HG03575 (cell line): Measurements from ENCODE around the gene SPATS2L.

Source experiments
- ATAC-seq: cut with Tn5 transposase; IDR thresholded peaks from one replicate; pipeline ENCODE4 v1.9.1; 2021; ENCODE audit not compliant: unreplicated experiment, insufficient number of reproducible peaks, low FRiP score; ENCODE audit errors: extremely low read depth

The SPATS2L gene

GRCh38 chr2:200471324-200471848 lies 164.9 kb downstream of the SPATS2L start:
- ATAC-seq: peak; percentile 78

DNA sequence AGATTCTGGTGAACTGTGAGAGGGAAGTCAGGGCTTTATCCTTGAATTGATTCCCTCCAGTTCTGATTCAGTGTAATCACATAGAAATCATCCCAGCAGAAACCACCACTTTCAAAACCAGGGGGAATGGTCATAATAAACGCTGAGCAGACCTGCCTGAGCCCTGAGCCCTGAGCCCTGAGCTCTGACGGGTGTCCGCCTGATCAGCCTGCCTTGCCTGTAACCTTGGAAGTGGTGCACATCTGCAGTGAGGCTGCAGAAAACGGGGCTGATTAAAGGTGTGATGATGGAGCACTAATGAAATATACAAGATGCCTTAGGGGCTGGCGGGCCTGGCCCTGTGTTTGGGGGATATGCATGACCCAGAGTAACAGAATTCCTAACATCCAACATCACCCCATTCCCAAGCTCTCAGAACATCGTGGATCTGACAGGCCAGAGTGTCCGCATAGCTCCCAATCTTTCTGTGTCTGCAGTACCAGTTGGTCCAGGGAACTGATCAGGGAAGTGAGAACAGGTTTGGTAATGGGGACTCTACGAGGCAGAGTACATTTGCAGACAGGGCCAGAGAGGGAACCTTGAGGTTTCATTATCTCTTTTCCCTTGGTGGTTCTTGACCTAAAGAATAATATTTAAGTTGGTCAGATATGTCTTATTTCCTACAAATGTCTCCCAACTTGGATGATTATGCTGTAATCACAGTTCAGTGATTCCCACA lies 165.6 kb downstream of the SPATS2L start:
- ATAC-seq: no peak

DNA sequence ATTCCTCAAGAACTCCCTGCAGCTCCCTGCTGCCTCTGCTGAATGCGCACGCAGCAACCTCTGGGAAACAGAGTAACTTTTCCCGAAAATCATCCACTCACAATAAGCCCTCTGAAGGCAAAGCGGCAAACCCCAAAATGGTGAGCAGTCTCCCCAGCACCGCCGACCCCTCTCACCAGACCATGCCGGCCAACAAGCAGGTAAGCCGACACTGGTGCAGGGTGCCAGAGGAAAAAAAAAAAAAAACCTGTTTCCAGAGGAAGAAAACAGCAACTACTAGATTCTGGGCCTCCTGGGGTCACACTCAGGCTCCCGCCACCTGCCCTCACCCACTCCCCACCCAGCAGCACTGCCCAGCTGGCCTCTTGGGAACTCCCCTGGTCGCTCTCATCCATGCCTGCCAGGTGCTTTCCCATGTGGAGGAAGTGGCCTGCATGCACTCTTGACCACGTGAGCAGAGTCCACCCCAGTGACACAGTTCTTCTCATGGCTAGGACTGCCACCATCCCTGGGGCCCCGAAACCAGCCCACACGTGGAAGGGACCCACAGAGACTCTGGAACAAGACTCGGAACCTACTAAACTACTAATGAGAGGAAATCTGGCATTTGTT lies 166.5 kb downstream of the SPATS2L start:
- no peak for ATAC-seq

GRCh38 chr2:200475795-200476194 lies 169.3 kb downstream of the SPATS2L start:
- ATAC-seq: no peak

DNA sequence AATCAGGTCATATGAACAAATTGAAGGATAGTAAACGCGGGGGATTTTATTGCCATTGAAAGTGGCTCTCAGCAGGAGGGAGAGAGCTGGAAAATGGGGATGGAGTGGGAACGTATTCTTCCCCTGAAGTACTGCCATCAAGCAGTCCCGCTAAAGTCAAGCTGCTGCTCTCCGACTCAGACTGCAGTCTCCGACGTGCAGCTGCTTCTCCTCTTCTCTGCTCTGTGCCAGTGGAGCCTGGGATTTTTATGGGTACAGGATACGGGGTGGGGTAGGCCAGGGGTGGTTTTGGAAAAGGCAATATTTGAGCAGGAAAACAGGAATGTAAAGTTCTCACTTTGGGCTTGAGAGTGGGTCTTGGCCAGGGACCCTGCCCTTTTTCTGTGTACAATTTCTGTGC lies 170.3 kb downstream of the SPATS2L start:
- ATAC-seq: no peak

- no peak for ATAC-seq
These were observed 171.2 kb downstream of the SPATS2L start for GRCh38 chr2:200477667-200478131.

GRCh38 chr2:200479692-200480265 lies 173.3 kb downstream of the SPATS2L start:
- ATAC-seq: no peak

GRCh38 chr2:200482194-200482593 lies 175.7 kb downstream of the SPATS2L start:
- ATAC-seq: no peak

- no peak for ATAC-seq
These were observed 177.3 kb downstream of the SPATS2L start for GRCh38 chr2:200483729-200484198.

GRCh38 chr2:200484934-200485333 lies 178.4 kb downstream of the SPATS2L start:
- ATAC-seq: no peak

DNA sequence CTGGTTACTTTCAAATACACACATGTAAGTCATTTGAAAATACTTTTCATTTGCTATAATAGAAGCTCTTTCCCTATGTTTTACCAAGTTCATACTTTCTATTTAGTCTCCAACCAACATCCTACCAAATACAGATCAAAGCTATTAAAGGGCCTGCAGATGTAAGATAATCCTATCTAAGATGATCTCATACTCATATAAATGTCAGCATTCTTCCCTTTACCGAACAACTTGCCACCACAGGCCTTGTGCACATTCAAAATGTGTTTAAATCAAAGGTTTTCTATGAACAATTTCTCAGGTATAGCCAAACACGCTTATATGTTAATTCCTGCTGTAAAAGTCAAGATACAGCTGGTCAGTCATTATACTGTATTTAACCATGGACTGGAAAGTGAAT lies 180.0 kb downstream of the SPATS2L start:
- ATAC-seq: no peak

DNA sequence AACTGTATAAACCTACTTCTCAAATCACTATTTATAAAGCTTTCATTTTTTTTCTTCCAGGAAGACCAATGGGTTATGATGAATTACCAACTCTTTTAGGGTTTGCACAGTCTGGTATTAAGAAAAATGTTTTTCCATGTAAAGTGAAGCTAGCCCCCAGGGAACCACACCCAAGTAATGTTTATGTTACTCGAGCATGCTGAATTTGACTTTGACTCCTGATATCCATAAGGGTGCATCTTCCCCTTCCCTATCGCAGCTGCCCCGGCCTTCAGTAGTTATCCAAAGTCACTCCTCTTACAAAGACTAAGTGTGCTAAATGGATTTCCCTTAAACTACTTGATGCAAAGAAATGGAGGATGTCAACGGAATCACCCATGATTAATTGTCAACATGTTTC lies 181.7 kb downstream of the SPATS2L start:
- ATAC-seq: no peak

GRCh38 chr2:200490001-200490400 lies 183.5 kb downstream of the SPATS2L start:
- no peak for ATAC-seq

- no peak for ATAC-seq
These were observed 186.2 kb downstream of the SPATS2L start for GRCh38 chr2:200492656-200493055.

GRCh38 chr2:200494048-200494447 lies 187.6 kb downstream of the SPATS2L start:
- ATAC-seq: no peak

GRCh38 chr2:200496696-200497095 lies 190.2 kb downstream of the SPATS2L start:
- ATAC-seq: no peak

DNA sequence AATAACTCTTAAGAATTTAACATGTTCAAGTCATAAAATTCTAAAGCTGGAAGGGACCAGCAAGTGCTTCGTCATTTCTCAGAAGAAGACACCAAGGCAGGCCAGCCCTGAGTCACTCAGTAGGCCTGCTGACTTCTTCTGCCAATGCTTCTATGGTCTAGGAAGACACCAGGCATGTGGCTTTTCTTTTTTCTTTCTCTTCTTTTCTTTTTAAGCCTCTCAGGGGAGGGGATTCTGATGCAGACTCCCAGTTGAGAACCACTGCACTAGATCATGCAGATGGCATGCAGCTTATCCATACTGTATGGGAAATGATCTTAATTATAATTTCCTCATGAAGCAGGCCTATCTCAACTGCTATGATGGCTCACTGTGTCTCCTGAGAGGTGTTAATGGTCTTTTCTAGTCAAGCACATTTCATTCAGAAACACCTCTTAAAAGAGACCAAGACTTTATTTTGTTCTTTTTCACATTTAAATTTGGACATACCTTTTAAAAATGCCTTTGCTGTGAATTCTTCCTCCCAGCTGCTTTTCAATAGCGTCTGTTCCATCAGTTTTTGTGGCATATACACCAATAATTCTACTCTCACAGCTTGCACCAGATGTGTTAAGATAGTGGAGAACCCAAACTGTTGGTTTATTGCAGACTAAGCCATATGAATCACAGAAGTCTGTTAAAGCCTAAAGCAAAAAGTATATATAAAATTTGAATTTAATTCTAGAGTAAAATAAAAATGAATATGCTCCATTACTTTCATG lies 192.1 kb downstream of the SPATS2L start:
- no peak for ATAC-seq

- ATAC-seq: no peak
These were observed 195.7 kb downstream of the SPATS2L start for GRCh38 chr2:200502196-200502595.

DNA sequence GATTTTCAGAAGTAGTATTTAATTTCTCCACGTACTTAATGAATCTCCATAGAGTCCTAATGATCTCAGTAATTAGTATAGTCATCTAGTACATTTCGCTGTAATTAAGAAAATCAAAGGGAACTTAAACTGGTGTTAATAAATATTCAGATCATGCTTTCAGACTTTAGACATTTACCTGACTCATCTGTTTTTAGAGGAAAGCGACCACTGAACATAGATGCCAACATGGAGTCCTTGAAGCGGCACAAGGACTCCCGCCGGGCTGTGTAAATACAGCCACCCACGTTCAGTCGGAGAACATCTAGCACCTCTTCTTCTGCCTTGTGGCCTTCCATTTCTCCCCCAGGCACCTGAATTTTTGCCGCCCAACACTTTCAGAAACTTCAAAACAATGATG lies 200.2 kb downstream of the SPATS2L start:
- ATAC-seq: no peak
